Keratinocyte (primary cell): ENCODE data around the gene PIWIL4. TPM values are rescaled to one million over a fixed set of nuclear protein-coding genes. Genes with fewer than 3 reads are reported as not detected.

Source experiments
- DNase-seq: peaks from one replicate; pipeline ENCODE4 v3.0.0-alpha.2; 2011; ENCODE audit warnings: low read depth, missing footprints, low spot score
- FAIRE-seq: peaks from 2 replicates; lab custom pipeline; 2011; peaks lifted over from hg19 to GRCh38; lab: Jason Lieb, UNC
- H2AFZ ChIP-seq: 2 replicates; pipeline ENCODE4 v1.6.0; 2012; ENCODE audit warnings: low read length, control low read depth, inconsistent platforms; ENCODE audit not compliant: control insufficient read depth
- H3K27ac ChIP-seq: 2 replicates; pipeline ENCODE4 v1.5.1; 2011; ENCODE audit warnings: low read length; ENCODE audit not compliant: control insufficient read depth, insufficient read depth
- H3K27me3 ChIP-seq: 3 replicates; pipeline ENCODE4 v1.6.0; 2011; ENCODE audit warnings: low read length; ENCODE audit not compliant: control insufficient read depth, insufficient read depth; ENCODE audit errors: extremely low read depth
- H3K36me3 ChIP-seq, 2 experiments: 2 replicates in 1 of 2; 3 replicates in 1 of 2; pipeline ENCODE4 v1.5.1; 2011; ENCODE audit warnings: low read length in 2 of 2, mild to moderate bottlenecking in 1 of 2; ENCODE audit not compliant: control insufficient read depth in 2 of 2, insufficient read depth in 2 of 2; ENCODE audit errors: extremely low read depth in 1 of 2
- H3K4me1 ChIP-seq: 3 replicates; pipeline ENCODE4 v1.5.1; 2011; ENCODE audit warnings: low read length; ENCODE audit not compliant: control insufficient read depth, insufficient read depth; ENCODE audit errors: extremely low read depth
- H3K4me2 ChIP-seq: 3 replicates; pipeline ENCODE4 v1.6.0; 2011; ENCODE audit warnings: low read depth, low read length; ENCODE audit not compliant: control insufficient read depth, insufficient read depth; ENCODE audit errors: extremely low read depth
- H3K4me3 ChIP-seq, 3 experiments: fragments of 200-600 bp in 1 of 3; sonication (generic) in 1 of 3; 2 replicates in 2 of 3; 3 replicates in 1 of 3; pipeline ENCODE4 v1.5.1; 2011 to 2016; ENCODE audit warnings: low read length in 3 of 3, mild to moderate bottlenecking in 3 of 3, control low read depth in 2 of 3, inconsistent platforms in 1 of 3, low read depth in 1 of 3, mixed read lengths in 1 of 3, mixed run types in 1 of 3, moderate library complexity in 1 of 3; ENCODE audit not compliant: control insufficient read depth in 2 of 3, insufficient read depth in 2 of 3; ENCODE audit errors: extremely low read depth in 1 of 3
- H3K79me2 ChIP-seq: 2 replicates; pipeline ENCODE4 v1.6.0; 2012; ENCODE audit warnings: low read length; ENCODE audit not compliant: control insufficient read depth, insufficient read depth
- H3K9ac ChIP-seq: 3 replicates; pipeline ENCODE4 v1.6.0; 2011; ENCODE audit warnings: low read length; ENCODE audit not compliant: control insufficient read depth, insufficient read depth; ENCODE audit errors: extremely low read depth
- H3K9me1 ChIP-seq: 3 replicates; pipeline ENCODE4 v1.6.0; 2011; ENCODE audit warnings: low read length; ENCODE audit not compliant: control insufficient read depth, insufficient read depth; ENCODE audit errors: extremely low read depth
- H3K9me3 ChIP-seq: 2 replicates; pipeline ENCODE4 v1.5.1; 2012; ENCODE audit warnings: low read depth, low read length; ENCODE audit not compliant: control insufficient read depth
- H4K20me1 ChIP-seq: 3 replicates; pipeline ENCODE4 v1.6.0; 2011; ENCODE audit warnings: low read length; ENCODE audit not compliant: control insufficient read depth, insufficient read depth; ENCODE audit errors: extremely low read depth
- EZH2 ChIP-seq: IDR thresholded peaks from one replicate; pipeline ENCODE4 v1.6.1; 2012; ENCODE audit warnings: inconsistent platforms, mild to moderate bottlenecking, low read length, moderate library complexity
- dilution Hi-C: fragments of 300-500 bp; cut with MboI; formaldehyde crosslinking; loops from one replicate; pipeline ENCODE4 v1.7.0; 2020; ENCODE audit warnings: low sequenced_read_pairs; ENCODE audit not compliant: extremely low pct_ligation_motif_present
- polyA plus RNA-seq, 5 experiments: library from polyadenylated mRNA; depleted of rRNA in 3 of 5; stranded (reverse) in 3 of 5; stranded (forward) in 1 of 5; unstranded in 1 of 5; fragments of >200 nt; gene quantifications; 1 replicate in 1 of 5; 2 replicates in 3 of 5; 3 replicates in 1 of 5; pipeline versions ENCODE4 v1.2.1 to v1.2.3, GENCODE V29; 2011 to 2012; ENCODE audit warnings: missing spikeins in 2 of 5, low read depth in 1 of 5, low replicate concordance in 1 of 5
- TF ChIP-seq, protein P1 (sequence below), 3 experiments: IDR thresholded peaks in 1 of 3; conservative IDR thresholded peaks in 1 of 3; optimal IDR thresholded peaks in 1 of 3; 2 replicates in 2 of 3; 3 replicates in 1 of 3; pipeline versions ENCODE3 to v1.5.1; 2011; ENCODE audit warnings: low read length in 3 of 3, mild to moderate bottlenecking in 3 of 3, moderate library complexity in 2 of 3, control low read depth in 1 of 3, inconsistent platforms in 1 of 3; ENCODE audit not compliant: insufficient read depth in 2 of 3; ENCODE audit errors: extremely low read depth in 1 of 3

The PIWIL4 gene
- polyA plus RNA-seq, 1 donor (not counting 4 experiments of a cell fraction or from before 2014, with no cell fraction given): 0.14 TPM

- Histone ChIP-seq H3K4me2 (no peak overlapping the region), H3K27me3 (no peaks in the 10 kb centered on the region), H3K4me3 (no peak overlapping the region), H3K9me3 (no peaks in the 10 kb centered on the region), H2AFZ (no peak overlapping the region), H3K36me3 (no peaks in the 10 kb centered on the region), H4K20me1 (no peaks in the 10 kb centered on the region), H3K27ac (no peak overlapping the region), H3K9me1 (no peaks in the 10 kb centered on the region), H3K79me2 (no peaks in the 10 kb centered on the region), H3K4me1 (peaks cover 17% of the 10 kb centered on the region), H3K9ac (no peak overlapping the region)
- dilution Hi-C loops: no loop called here
- no peak for FAIRE-seq
- DNase-seq: no peak
- TF ChIP-seq, protein P1, sequence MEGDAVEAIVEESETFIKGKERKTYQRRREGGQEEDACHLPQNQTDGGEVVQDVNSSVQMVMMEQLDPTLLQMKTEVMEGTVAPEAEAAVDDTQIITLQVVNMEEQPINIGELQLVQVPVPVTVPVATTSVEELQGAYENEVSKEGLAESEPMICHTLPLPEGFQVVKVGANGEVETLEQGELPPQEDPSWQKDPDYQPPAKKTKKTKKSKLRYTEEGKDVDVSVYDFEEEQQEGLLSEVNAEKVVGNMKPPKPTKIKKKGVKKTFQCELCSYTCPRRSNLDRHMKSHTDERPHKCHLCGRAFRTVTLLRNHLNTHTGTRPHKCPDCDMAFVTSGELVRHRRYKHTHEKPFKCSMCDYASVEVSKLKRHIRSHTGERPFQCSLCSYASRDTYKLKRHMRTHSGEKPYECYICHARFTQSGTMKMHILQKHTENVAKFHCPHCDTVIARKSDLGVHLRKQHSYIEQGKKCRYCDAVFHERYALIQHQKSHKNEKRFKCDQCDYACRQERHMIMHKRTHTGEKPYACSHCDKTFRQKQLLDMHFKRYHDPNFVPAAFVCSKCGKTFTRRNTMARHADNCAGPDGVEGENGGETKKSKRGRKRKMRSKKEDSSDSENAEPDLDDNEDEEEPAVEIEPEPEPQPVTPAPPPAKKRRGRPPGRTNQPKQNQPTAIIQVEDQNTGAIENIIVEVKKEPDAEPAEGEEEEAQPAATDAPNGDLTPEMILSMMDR (optimal IDR thresholded peaks at IDR 0.05 in 1 of 3, IDR thresholded peaks at IDR 0.05 in 1 of 3, conservative IDR thresholded peaks at IDR 0.05 in 1 of 3; ENCODE audit: extremely low read depth in 1 of 3, insufficient read depth in 2 of 3, low read length in 3 of 3): no peak
- TF ChIP-seq EZH2: no peak
Observed at GRCh38 chr11:94636388-94636949, 69.3 kb downstream of the PIWIL4 start.

DNA sequence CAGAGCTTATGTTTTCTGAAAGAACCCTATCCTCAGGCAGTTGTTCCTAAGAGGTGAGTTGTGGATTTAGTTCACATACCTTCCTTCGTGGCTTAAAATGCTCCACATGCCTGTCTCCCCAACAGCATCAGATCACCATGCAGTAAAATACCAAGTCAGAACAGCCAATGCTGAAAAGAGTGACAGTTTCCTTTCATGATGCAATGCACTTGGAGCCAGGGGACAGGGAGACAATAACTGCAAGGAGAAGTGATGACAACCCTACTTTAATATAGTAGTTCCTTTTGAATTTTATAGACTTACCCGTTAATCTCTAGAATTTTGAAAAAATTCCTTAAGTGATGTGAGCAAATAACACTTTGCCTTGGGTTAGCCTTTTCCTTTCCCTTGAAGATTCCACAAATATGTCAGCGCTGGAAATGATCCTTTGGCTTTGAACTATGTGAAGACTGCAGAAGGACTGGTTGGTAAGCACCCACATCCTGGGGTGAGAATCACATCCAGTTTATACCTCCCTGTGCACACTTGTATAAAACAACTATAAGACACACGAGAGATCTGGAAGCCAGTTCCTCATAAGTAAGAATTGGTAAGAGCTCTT is 71.2 kb downstream of the PIWIL4 start:
- H3K9ac ChIP-seq: no peak overlapping the region
- no peaks in the 10 kb centered on the region for H3K9me3 ChIP-seq
- H2AFZ ChIP-seq: peak overlapping the region; percentile 80
- no peaks in the 10 kb centered on the region for H3K9me1 ChIP-seq
- H3K27ac ChIP-seq: no peak overlapping the region
- peak overlapping the region; percentile 55 for H3K4me2 ChIP-seq
- no peaks in the 10 kb centered on the region for H3K79me2 ChIP-seq
- TF ChIP-seq EZH2: no peak
- TF ChIP-seq, protein P1 (optimal IDR thresholded peaks at IDR 0.05 in 1 of 3, IDR thresholded peaks at IDR 0.05 in 1 of 3, conservative IDR thresholded peaks at IDR 0.05 in 1 of 3; ENCODE audit: extremely low read depth in 1 of 3, insufficient read depth in 2 of 3, low read length in 3 of 3): no peak
- no peak for DNase-seq
- no peaks in the 10 kb centered on the region for H4K20me1 ChIP-seq
- H3K27me3 ChIP-seq: no peaks in the 10 kb centered on the region
- dilution Hi-C loops: no loop called here
- no peaks in the 10 kb centered on the region for H3K36me3 ChIP-seq
- FAIRE-seq: no peak
- peaks cover 17% of the 10 kb centered on the region for H3K4me1 ChIP-seq
- H3K4me3 ChIP-seq: peak overlapping the region in 1 of 3 experiments; percentile 5
